Adrenal gland (tissue), 5 donors: ENCODE data around the gene PHF19.

ENCODE experiments used
- POLR2A ChIP-seq, 2 donors: fragments of 450-650 bp; IDR thresholded peaks; one replicate each; pipeline ENCODE4 v1.6.1; 2017; ENCODE audit warnings: antibody characterized with exemption in 2 of 2, mild to moderate bottlenecking in 2 of 2, moderate library complexity in 1 of 2
- TF ChIP-seq, protein P1 (sequence below), 6 experiments: fragments of 450-650 bp in 4 of 6; fragments of 200-600 bp in 2 of 6; sonication (generic) in 1 of 6; IDR thresholded peaks; 1 replicate in 5 of 6; 2 replicates in 1 of 6; pipeline versions ENCODE4 v1.5.1 to v1.8.0; 2016 to 2021; ENCODE audit warnings: antibody characterized with exemption in 6 of 6, mild to moderate bottlenecking in 2 of 6, moderate library complexity in 1 of 6
- donor health status: DM: no; HTN: no; CAD: no.

DNA sequence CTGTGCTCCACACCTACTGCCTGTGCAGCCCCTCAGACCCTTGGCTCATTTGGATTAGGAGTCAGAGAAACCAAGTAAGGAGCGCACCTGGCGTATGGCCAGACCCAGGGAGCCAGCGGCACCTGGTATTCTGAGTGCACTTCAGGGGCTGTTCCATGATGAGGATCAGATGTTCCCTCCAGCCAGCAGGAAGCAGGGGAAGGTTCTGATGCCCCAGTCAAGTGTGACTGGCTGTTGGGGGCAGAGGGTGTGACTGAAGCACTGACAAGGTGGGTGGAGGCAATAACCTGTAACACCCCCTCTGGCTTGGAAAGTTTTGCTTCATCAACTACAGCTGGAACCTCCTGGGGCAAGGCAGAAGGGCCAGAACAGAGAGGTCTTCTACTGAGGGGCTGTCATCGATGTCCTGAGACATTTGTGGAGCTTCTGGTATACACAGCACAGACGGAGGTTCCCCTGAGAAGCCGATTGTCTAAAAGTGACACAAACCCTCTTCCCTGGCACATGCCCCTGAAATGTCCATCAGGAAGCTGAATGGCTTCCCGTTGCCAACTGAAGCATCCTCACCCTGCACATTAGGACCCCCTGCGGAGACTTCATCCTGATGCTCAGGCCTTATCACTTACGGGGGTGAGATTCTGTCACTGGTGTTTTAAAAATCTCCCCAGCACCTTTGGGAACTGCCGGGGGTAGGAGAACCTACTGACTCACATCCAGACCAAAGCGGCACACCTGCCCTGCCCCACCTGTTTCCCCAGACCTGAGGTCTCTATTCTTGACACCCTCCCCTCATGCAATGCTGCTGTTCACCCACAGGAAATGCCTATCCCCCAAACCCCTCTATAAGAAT is 28.6 kb upstream of the PHF19 start:
- TF ChIP-seq, protein P1, sequence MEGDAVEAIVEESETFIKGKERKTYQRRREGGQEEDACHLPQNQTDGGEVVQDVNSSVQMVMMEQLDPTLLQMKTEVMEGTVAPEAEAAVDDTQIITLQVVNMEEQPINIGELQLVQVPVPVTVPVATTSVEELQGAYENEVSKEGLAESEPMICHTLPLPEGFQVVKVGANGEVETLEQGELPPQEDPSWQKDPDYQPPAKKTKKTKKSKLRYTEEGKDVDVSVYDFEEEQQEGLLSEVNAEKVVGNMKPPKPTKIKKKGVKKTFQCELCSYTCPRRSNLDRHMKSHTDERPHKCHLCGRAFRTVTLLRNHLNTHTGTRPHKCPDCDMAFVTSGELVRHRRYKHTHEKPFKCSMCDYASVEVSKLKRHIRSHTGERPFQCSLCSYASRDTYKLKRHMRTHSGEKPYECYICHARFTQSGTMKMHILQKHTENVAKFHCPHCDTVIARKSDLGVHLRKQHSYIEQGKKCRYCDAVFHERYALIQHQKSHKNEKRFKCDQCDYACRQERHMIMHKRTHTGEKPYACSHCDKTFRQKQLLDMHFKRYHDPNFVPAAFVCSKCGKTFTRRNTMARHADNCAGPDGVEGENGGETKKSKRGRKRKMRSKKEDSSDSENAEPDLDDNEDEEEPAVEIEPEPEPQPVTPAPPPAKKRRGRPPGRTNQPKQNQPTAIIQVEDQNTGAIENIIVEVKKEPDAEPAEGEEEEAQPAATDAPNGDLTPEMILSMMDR (IDR thresholded peaks at IDR 0.05), result no peak
- TF ChIP-seq POLR2A (IDR thresholded peaks at IDR 0.05), result no peak
